ENCODE data around the gene SLC38A10. TPM values are rescaled to one million over a fixed set of nuclear protein-coding genes. Genes with fewer than 3 reads are reported as not detected.

SLC38A10 gene
- total and polyA plus RNA-seq, 2 of the 13 experiments (the other 11 are each of a cell fraction or from before 2014, with no cell fraction given): 23.4 to 55.8 TPM

DNA sequence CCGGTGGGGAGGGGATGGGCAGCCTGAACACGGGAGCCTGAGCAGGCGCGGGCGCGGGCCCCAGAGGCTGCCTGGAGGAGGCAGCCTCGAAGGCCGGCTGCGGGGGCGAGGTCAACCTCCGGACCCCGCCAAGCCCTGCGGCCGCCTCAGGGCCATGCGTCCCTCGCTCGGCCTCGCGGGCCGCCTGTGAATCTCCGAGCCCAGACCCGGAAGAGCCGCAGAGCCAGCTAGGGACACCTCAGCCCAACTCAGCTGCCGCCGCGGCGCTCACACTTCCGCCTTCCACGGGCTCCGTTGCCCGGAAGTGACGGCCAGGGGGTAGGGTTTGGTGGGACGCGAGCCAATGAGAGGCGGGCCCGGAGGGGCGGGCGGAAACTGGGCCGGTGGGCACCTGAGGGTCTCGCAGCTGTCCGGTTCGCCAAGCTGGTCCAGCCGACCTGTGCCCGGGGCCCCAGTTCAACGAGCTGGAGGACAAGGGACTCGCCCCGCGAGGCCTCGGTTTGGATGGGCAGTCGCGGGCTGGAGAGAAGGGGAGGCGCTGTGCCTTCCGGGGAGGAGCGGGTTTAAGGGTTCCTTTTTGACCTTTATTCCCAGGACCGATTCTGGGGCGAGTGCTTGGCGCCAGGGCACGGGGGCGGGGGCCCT is at the start of gene SLC38A10 (continued):
- TF ChIP-seq ZBTB14 (CRISPR knock-in tag; IDR thresholded peaks at IDR 0.05) (0 out of 2 replicates have a peak, but pooled peaks have one; percentile 36), LCORL (IDR thresholded peaks at IDR 0.05) (no peak), LCORL (CRISPR knock-in tag; IDR thresholded peaks at IDR 0.05) (peak; percentile 79), MAF1 (CRISPR knock-in tag; IDR thresholded peaks at IDR 0.05; ENCODE audit: borderline replicate concordance) (no peak), ZNF335 (CRISPR knock-in tag; IDR thresholded peaks at IDR 0.05) (no peak), ESRRA (CRISPR knock-in tag; IDR thresholded peaks at IDR 0.05; ENCODE audit: low read depth) (peak; percentile 30; the same call in 1 of the 2 replicates), MLXIP (CRISPR knock-in tag; IDR thresholded peaks at IDR 0.05; ENCODE audit: borderline replicate concordance) (no peak), ZSCAN31 (CRISPR knock-in tag; IDR thresholded peaks at IDR 0.05; ENCODE audit: low read depth) (peak; percentile 80), ZNF574 (CRISPR knock-in tag; IDR thresholded peaks at IDR 0.05) (peak; percentile 90), PHF21A (CRISPR knock-in tag; IDR thresholded peaks at IDR 0.05) (peak; percentile 92), IKZF5 (CRISPR knock-in tag; IDR thresholded peaks at IDR 0.05) (peak; percentile 46), MBNL3 (CRISPR knock-in tag; conservative IDR thresholded peaks at IDR 0.05) (no peak), HNRNPH1 (optimal IDR thresholded peaks at IDR 0.05; ENCODE audit: low read depth, low read length) (no peak), SOX5 (CRISPR knock-in tag; IDR thresholded peaks at IDR 0.05; ENCODE audit: borderline replicate concordance) (no peak), SP2 (CRISPR knock-in tag; IDR thresholded peaks at IDR 0.05) (peak; percentile 93), AHR (CRISPR knock-in tag; IDR thresholded peaks at IDR 0.05) (no peak; the same call in 1 of the 2 replicates), MAFF (IDR thresholded peaks at IDR 0.05; ENCODE audit: low read depth, low read length) (no peak), POLR2AphosphoS5 (IDR thresholded peaks at IDR 0.05; ENCODE audit: low read depth, low read length) (peak; percentile 96), ZNF12 (CRISPR knock-in tag; IDR thresholded peaks at IDR 0.05) (0 out of 2 replicates have a peak, but pooled peaks have one; percentile 11)
- TF ChIP-seq, protein P1, sequence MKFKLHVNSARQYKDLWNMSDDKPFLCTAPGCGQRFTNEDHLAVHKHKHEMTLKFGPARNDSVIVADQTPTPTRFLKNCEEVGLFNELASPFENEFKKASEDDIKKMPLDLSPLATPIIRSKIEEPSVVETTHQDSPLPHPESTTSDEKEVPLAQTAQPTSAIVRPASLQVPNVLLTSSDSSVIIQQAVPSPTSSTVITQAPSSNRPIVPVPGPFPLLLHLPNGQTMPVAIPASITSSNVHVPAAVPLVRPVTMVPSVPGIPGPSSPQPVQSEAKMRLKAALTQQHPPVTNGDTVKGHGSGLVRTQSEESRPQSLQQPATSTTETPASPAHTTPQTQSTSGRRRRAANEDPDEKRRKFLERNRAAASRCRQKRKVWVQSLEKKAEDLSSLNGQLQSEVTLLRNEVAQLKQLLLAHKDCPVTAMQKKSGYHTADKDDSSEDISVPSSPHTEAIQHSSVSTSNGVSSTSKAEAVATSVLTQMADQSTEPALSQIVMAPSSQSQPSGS (CRISPR knock-in tag; IDR thresholded peaks at IDR 0.05): peak; percentile 44; the same call in 1 of the 2 replicates

Data from HepG2 (cell line).